ENCODE data around the gene FBXL17. TPM values are rescaled to one million over a fixed set of nuclear protein-coding genes. Genes with fewer than 3 reads are reported as not detected.
A peak's percentile ranks its signal among the peaks of the same experiment; 100 is the strongest.

The FBXL17 gene
- polyA plus RNA-seq, 1 of the 3 experiments (the other 2 are of a cell fraction), result 4.4 TPM

- TF ChIP-seq REST (IDR thresholded peaks at IDR 0.05; ENCODE audit: low read depth, low read length) (no peak), FOSL2 (IDR thresholded peaks at IDR 0.05; ENCODE audit: borderline replicate concordance, low read depth) (no peak)
Observed at GRCh38 chr5:108353087-108353486, 28.8 kb downstream of the FBXL17 start (continued).

DNA sequence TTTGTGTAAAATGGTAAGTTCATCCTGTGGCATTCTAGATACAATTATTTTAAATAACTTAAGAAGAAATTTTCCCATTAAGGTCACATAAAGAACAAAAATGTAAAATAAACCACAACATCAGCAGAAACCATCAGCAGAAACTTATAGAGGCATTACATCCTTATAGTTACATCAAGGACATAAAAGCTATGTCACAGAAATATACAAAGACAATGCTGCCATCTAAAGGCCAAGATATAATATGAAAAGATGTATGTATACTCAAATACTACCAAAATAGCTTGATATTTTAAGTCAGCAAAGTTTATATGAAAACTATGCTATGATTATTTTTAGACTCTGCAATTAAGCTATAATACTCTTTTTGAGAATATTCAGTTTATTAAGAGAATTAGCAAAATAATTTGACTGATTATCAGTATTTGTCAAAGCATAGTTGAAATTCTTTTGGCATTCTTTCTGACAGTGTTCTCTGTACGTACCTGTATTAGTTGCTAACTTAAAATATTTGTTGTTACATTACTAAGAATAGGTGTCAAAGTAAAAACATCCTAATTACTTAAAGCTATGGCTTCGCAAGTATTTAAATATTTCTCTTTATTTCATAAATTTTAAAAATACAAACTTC is 36.2 kb downstream of the FBXL17 start:
- H3K4me3 ChIP-seq (ENCODE audit: low read depth in 2 of 2, low read length in 1 of 2), result no peak overlapping the region
- H3K9me3 ChIP-seq, result no peaks in the 10 kb centered on the region
- peak; percentile 12 for DNase-seq
- ChIA-PET POLR2A (no interaction called here), CTCF (interaction anchor here (0.6 to 1.8 kb wide), 25 partner anchors 9 to 862 kb away, joined by 3 to 55 read pairs (median 3); no protein-coding TSS in a partner anchor)
- no peaks in the 10 kb centered on the region for H3K9me2 ChIP-seq
- no peaks in the 10 kb centered on the region for H3K27me3 ChIP-seq (ENCODE audit: insufficient read depth)
- peaks cover 17% of the 10 kb centered on the region in 2 experiments for H3K36me3 ChIP-seq (replicated peaks in 1 of 2; ENCODE audit: control insufficient read depth in 1 of 2, insufficient read depth in 2 of 2, low read length in 1 of 2)
- no peak overlapping the region for H2AFZ ChIP-seq (ENCODE audit: low read depth)
- TF ChIP-seq CTCF (IDR thresholded peaks at IDR 0.05), result peak; percentile 66
- TF ChIP-seq FOXJ3 (CRISPR knock-in tag; IDR thresholded peaks at IDR 0.05), result no peak
- TF ChIP-seq SMC3 (IDR thresholded peaks at IDR 0.05; ENCODE audit: low read depth, low read length), result peak; percentile 46
- TF ChIP-seq RAD21 (IDR thresholded peaks at IDR 0.05; ENCODE audit: low read length), result peak; percentile 76
- no peak overlapping the region for H3K27ac ChIP-seq (ENCODE audit: low read depth in 2 of 2, low read length in 1 of 2)
- no peaks in the 10 kb centered on the region for H3F3A ChIP-seq (replicated peaks; ENCODE audit: insufficient read depth)
- H4K20me1 ChIP-seq (ENCODE audit: insufficient read depth), result no peaks in the 10 kb centered on the region
- no peak overlapping the region for H3K4me2 ChIP-seq
- 82% methylated on average over 2 of the region's 2 CpGs for WGBS (ENCODE audit: low lambda C conversion rate)
- no peaks in the 10 kb centered on the region; a peak in 1 of 4 replicates for H3K4me1 ChIP-seq (ENCODE audit: control insufficient read depth in 1 of 2, insufficient read depth in 2 of 2, low read depth in 1 of 2, low read length in 1 of 2)
- H3K9ac ChIP-seq, result no peak overlapping the region
- peaks cover 6% of the 10 kb centered on the region; the same call in 1 of the 2 replicates for H3K79me2 ChIP-seq (ENCODE audit: insufficient read depth)

- TF ChIP-seq NFIC (IDR thresholded peaks at IDR 0.05; ENCODE audit: borderline replicate concordance) (no peak), TEAD4 (IDR thresholded peaks at IDR 0.05; ENCODE audit: borderline replicate concordance, insufficient read depth) (no peak), REST (IDR thresholded peaks at IDR 0.05; ENCODE audit: low read depth, low read length) (no peak), RFX5 (IDR thresholded peaks at IDR 0.05; ENCODE audit: low read length) (no peak), EP300 (IDR thresholded peaks at IDR 0.05; ENCODE audit: borderline replicate concordance in 1 of 2, low read depth in 1 of 2, low read length in 1 of 2) (no peak), CHD2 (IDR thresholded peaks at IDR 0.05; ENCODE audit: low read length, partially characterized antibody) (no peak), RCOR1 (IDR thresholded peaks at IDR 0.05; ENCODE audit: low read length) (no peak), FOXM1 (IDR thresholded peaks at IDR 0.05; ENCODE audit: low read depth) (no peak)
- POLR2A ChIA-PET, result no interaction called here
- H3F3A ChIP-seq (replicated peaks; ENCODE audit: insufficient read depth), result no peaks in the 10 kb centered on the region
- CTCF ChIA-PET, result interaction anchor here (1.0 to 1.8 kb wide), 7 partner anchors 10 to 861 kb away, joined by 3 to 55 read pairs (median 3); no protein-coding TSS in a partner anchor
- no peaks in the 10 kb centered on the region for H3K9me3 ChIP-seq
- no peak overlapping the region for H3K27ac ChIP-seq (ENCODE audit: low read depth in 2 of 2, low read length in 1 of 2)
- H3K9me2 ChIP-seq, result no peaks in the 10 kb centered on the region
- no peak for DNase-seq
- 90% methylated on average over 5 of the region's 5 CpGs for WGBS (ENCODE audit: low lambda C conversion rate)
- peaks cover 17% of the 10 kb centered on the region in 2 experiments for H3K36me3 ChIP-seq (replicated peaks in 1 of 2; ENCODE audit: control insufficient read depth in 1 of 2, insufficient read depth in 2 of 2, low read length in 1 of 2)
- no peaks in the 10 kb centered on the region for H3K27me3 ChIP-seq (ENCODE audit: insufficient read depth)
- no peaks in the 10 kb centered on the region; a peak in 1 of 4 replicates for H3K4me1 ChIP-seq (ENCODE audit: control insufficient read depth in 1 of 2, insufficient read depth in 2 of 2, low read depth in 1 of 2, low read length in 1 of 2)
- H2AFZ ChIP-seq (ENCODE audit: low read depth), result no peak overlapping the region
- no peak overlapping the region for H3K4me3 ChIP-seq (ENCODE audit: low read depth in 2 of 2, low read length in 1 of 2)
- no peak overlapping the region for H3K4me2 ChIP-seq
- H3K79me2 ChIP-seq (ENCODE audit: insufficient read depth), result peaks cover 6% of the 10 kb centered on the region; the same call in 1 of the 2 replicates
- H4K20me1 ChIP-seq (ENCODE audit: insufficient read depth), result no peaks in the 10 kb centered on the region
- H3K9ac ChIP-seq, result no peak overlapping the region
Observed at GRCh38 chr5:108344103-108344822, 37.6 kb downstream of the FBXL17 start.

Measured in SK-N-SH (cell line).